GM23338 (cell line): ENCODE results near the gene CFAP74. TPM values are rescaled to one million over a fixed set of nuclear protein-coding genes. Genes with fewer than 3 reads are reported as not detected.

ENCODE experiments used
- ATAC-seq: fragments of 200-7000 bp; cut with Tn5 transposase; 3 replicates; pipeline ENCODE4 v1.9.1; 2020
- DNase-seq: peaks from one replicate; pipeline ENCODE4 v3.0.0-alpha.2; 2015; ENCODE audit warnings: low spot score
- H2AFZ ChIP-seq: fragments of 200-600 bp; sonication (generic); 2 replicates; pipeline ENCODE4 v1.8.0; 2016; ENCODE audit warnings: antibody characterized with exemption, mild to moderate bottlenecking, moderate library complexity
- H3F3A ChIP-seq: fragments of 200-600 bp; sonication (generic); replicated peaks from 2 replicates; pipeline ENCODE4 v1.8.0; 2017; ENCODE audit warnings: antibody characterized with exemption, mixed run types, low read depth
- H3K27ac ChIP-seq: fragments of 200-600 bp; sonication (generic); 2 replicates; pipeline ENCODE4 v1.6.1; 2016; ENCODE audit warnings: low read depth
- H3K27me3 ChIP-seq: fragments of 200-600 bp; sonication (generic); 2 replicates; pipeline ENCODE4 v1.8.0; 2016; ENCODE audit warnings: mild to moderate bottlenecking, mixed run types, moderate library complexity; ENCODE audit not compliant: insufficient read depth
- H3K36me3 ChIP-seq: fragments of 200-600 bp; sonication (generic); 2 replicates; pipeline ENCODE4 v1.8.0; 2016; ENCODE audit warnings: mild to moderate bottlenecking; ENCODE audit not compliant: insufficient read depth
- H3K4me1 ChIP-seq: fragments of 200-600 bp; sonication (generic); 2 replicates; pipeline ENCODE4 v1.8.0; 2016; ENCODE audit warnings: mild to moderate bottlenecking, moderate library complexity; ENCODE audit not compliant: insufficient read depth
- H3K4me2 ChIP-seq: fragments of 200-600 bp; sonication (generic); 2 replicates; pipeline ENCODE4 v1.7.1; 2017; ENCODE audit warnings: mixed run types
- H3K4me3 ChIP-seq: fragments of 200-600 bp; sonication (generic); 2 replicates; pipeline ENCODE4 v1.6.1; 2016; ENCODE audit warnings: mixed run types
- H3K79me2 ChIP-seq: fragments of 200-600 bp; sonication (generic); replicated peaks from 2 replicates; pipeline ENCODE4 v1.8.0; 2017; ENCODE audit warnings: mild to moderate bottlenecking; ENCODE audit not compliant: insufficient read depth
- H3K9me2 ChIP-seq: fragments of 200-600 bp; sonication (generic); 2 replicates; pipeline ENCODE4 v1.8.0; 2017; ENCODE audit not compliant: insufficient read depth
- H4K20me1 ChIP-seq: fragments of 200-600 bp; sonication (generic); replicated peaks from 2 replicates; pipeline ENCODE4 v1.8.0; 2017; ENCODE audit warnings: mild to moderate bottlenecking; ENCODE audit not compliant: insufficient read depth
- H3K27ac Mint-ChIP-seq: 2 replicates; pipeline ENCODE4 v1.8.0; 2020; ENCODE audit warnings: inconsistent platforms, mild to moderate bottlenecking, moderate library complexity, mixed read lengths
- H3K27me3 Mint-ChIP-seq: 3 replicates; pipeline ENCODE4 v1.8.0; 2022; ENCODE audit warnings: low read depth, mild to moderate bottlenecking, moderate library complexity, mixed read lengths, inconsistent platforms; ENCODE audit not compliant: insufficient read depth, poor library complexity
- H3K36me3 Mint-ChIP-seq: 3 replicates; pipeline ENCODE4 v1.8.0; 2021; ENCODE audit warnings: low read depth, mild to moderate bottlenecking, inconsistent platforms, moderate library complexity, mixed read lengths
- H3K4me1 Mint-ChIP-seq: 3 replicates; pipeline ENCODE4 v1.8.0; 2020; ENCODE audit warnings: mild to moderate bottlenecking, inconsistent platforms, mixed read lengths
- H3K4me3 Mint-ChIP-seq: 3 replicates; pipeline ENCODE4 v1.8.0; 2021; ENCODE audit warnings: moderate library complexity, mild to moderate bottlenecking, inconsistent platforms, mixed read lengths
- H3K9me3 Mint-ChIP-seq: 3 replicates; pipeline ENCODE4 v1.8.0; 2020; ENCODE audit warnings: moderate library complexity, mild to moderate bottlenecking, inconsistent platforms, mixed read lengths
- CREB1 ChIP-seq: fragments of 250-450 bp; sonication (Bioruptor Pico); IDR thresholded peaks from 2 replicates; pipeline ENCODE4 v1.5.0; 2020; ENCODE audit warnings: low read depth, mild to moderate bottlenecking, moderate library complexity
- EZH2 ChIP-seq: fragments of 200-600 bp; sonication (generic); IDR thresholded peaks from one replicate; pipeline ENCODE4 v1.8.0; 2017; ENCODE audit warnings: antibody characterized with exemption, mild to moderate bottlenecking, low read depth; ENCODE audit not compliant: unreplicated experiment
- EZH2phosphoT487 ChIP-seq: fragments of 200-600 bp; sonication (generic); IDR thresholded peaks from one replicate; pipeline ENCODE4 v1.8.1; 2018; ENCODE audit warnings: antibody characterized with exemption; ENCODE audit not compliant: unreplicated experiment
- JUNB ChIP-seq: IDR thresholded peaks from one replicate; pipeline ENCODE4 v1.6.1; 2016; ENCODE audit warnings: antibody characterized with exemption; ENCODE audit not compliant: unreplicated experiment
- NANOG ChIP-seq: IDR thresholded peaks from 2 replicates; pipeline ENCODE4 v1.6.1; 2016; ENCODE audit warnings: antibody characterized with exemption, borderline replicate concordance
- POLR2AphosphoS5 ChIP-seq: IDR thresholded peaks from 2 replicates; pipeline ENCODE4 v1.6.1; 2016; ENCODE audit warnings: antibody characterized with exemption, low read depth
- STAT1 ChIP-seq: IDR thresholded peaks from one replicate; pipeline ENCODE4 v1.6.1; 2016; ENCODE audit warnings: antibody characterized with exemption; ENCODE audit not compliant: unreplicated experiment
- ZNF114 ChIP-seq: fragments of 250-450 bp; sonication (Bioruptor Pico); IDR thresholded peaks from 2 replicates; pipeline ENCODE4 v1.5.0; 2020; ENCODE audit warnings: mild to moderate bottlenecking, moderate library complexity
- ZNF331 ChIP-seq: fragments of 250-450 bp; sonication (Bioruptor Pico); IDR thresholded peaks from 2 replicates; pipeline ENCODE4 v1.5.0; 2020; ENCODE audit warnings: low read depth, mild to moderate bottlenecking, moderate library complexity
- polyA plus RNA-seq: library from polyadenylated mRNA; unstranded; fragments of >200 nt; fragmentation: Nextera tagmentation; extraction: Ambion mirVana; gene quantifications from 2 replicates; pipeline ENCODE4 v1.2.1, GENCODE V29; 2016
- total RNA-seq: library from RNA; depleted of rRNA; stranded (reverse); fragments of >200 nt; shearing (Covaris generic); gene quantifications from 2 replicates; pipeline ENCODE4 v1.2.3, GENCODE V29; 2014
- TF ChIP-seq, protein P1 (sequence below): fragments of 250-450 bp; sonication (Bioruptor Pico); IDR thresholded peaks from 2 replicates; pipeline ENCODE4 v1.5.0; 2020; ENCODE audit warnings: mild to moderate bottlenecking, moderate library complexity
- TF ChIP-seq, protein P2 (sequence below): IDR thresholded peaks from 2 replicates; pipeline ENCODE4 v1.6.1; 2016; ENCODE audit warnings: antibody characterized with exemption
- TF ChIP-seq, protein P3 (sequence below), 2 experiments: fragments of 200-600 bp in 1 of 2; sonication (generic) in 1 of 2; conservative IDR thresholded peaks; 2 replicates each; pipeline versions ENCODE4 v1.5.1 to v1.6.1; 2016 to 2017; ENCODE audit warnings: antibody characterized with exemption in 2 of 2, low read depth in 2 of 2, mild to moderate bottlenecking in 2 of 2, moderate library complexity in 1 of 2
- TF ChIP-seq, protein P4 (sequence below): IDR thresholded peaks from one replicate; pipeline ENCODE4 v1.6.1; 2018; ENCODE audit warnings: antibody characterized with exemption; ENCODE audit not compliant: unreplicated experiment

Gene CFAP74
- total and polyA plus RNA-seq, 2 experiments from 2014 or later = 0.21 TPM; not detected in 1

DNA sequence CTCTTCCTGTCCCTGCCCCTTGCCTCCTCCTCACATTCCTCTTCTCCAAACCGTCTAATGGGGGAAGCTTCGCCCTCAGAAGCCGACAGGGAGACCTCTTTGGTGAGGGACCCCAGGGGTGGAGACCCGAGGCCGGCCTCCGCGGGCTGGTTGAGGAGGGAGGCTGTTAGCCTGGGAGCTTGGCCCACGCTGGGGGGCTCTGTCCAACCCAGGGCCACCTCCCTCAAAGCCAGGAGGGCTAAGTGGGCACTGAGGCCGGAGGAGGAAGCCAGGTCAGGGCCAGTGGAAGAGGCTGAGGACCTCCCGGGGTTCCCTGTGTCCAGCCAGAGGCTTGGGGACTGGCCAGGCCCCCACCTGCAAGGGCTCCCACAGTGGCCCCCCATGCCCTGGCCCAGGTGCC is 20.9 kb upstream of the CFAP74 start:
- no peaks in the 10 kb centered on the region for H3K4me1 ChIP-seq
- Mint-ChIP-seq H3K36me3 (no peaks in the 10 kb centered on the region), H3K27ac (no peak overlapping the region), H3K9me3 (no peaks in the 10 kb centered on the region), H3K4me3 (no peak overlapping the region), H3K4me1 (no peaks in the 10 kb centered on the region), H3K27me3 (peaks cover 25% of the 10 kb centered on the region)
- no peak overlapping the region for H3K4me3 ChIP-seq
- H3K36me3 ChIP-seq = no peaks in the 10 kb centered on the region
- no peak for DNase-seq
- H4K20me1 ChIP-seq = no peaks in the 10 kb centered on the region
- no peaks in the 10 kb centered on the region for H3K79me2 ChIP-seq
- ATAC-seq = no peak
- H3K9me2 ChIP-seq = no peaks in the 10 kb centered on the region
- no peak overlapping the region for H3K27ac ChIP-seq
- no peak overlapping the region for H3K4me2 ChIP-seq
- H3F3A ChIP-seq = no peaks in the 10 kb centered on the region
- H2AFZ ChIP-seq = no peak overlapping the region
- no peak for TF ChIP-seq ZNF114 (CRISPR knock-in tag)
- TF ChIP-seq EZH2 = no peak
- no peak for TF ChIP-seq STAT1
- TF ChIP-seq, protein P1, sequence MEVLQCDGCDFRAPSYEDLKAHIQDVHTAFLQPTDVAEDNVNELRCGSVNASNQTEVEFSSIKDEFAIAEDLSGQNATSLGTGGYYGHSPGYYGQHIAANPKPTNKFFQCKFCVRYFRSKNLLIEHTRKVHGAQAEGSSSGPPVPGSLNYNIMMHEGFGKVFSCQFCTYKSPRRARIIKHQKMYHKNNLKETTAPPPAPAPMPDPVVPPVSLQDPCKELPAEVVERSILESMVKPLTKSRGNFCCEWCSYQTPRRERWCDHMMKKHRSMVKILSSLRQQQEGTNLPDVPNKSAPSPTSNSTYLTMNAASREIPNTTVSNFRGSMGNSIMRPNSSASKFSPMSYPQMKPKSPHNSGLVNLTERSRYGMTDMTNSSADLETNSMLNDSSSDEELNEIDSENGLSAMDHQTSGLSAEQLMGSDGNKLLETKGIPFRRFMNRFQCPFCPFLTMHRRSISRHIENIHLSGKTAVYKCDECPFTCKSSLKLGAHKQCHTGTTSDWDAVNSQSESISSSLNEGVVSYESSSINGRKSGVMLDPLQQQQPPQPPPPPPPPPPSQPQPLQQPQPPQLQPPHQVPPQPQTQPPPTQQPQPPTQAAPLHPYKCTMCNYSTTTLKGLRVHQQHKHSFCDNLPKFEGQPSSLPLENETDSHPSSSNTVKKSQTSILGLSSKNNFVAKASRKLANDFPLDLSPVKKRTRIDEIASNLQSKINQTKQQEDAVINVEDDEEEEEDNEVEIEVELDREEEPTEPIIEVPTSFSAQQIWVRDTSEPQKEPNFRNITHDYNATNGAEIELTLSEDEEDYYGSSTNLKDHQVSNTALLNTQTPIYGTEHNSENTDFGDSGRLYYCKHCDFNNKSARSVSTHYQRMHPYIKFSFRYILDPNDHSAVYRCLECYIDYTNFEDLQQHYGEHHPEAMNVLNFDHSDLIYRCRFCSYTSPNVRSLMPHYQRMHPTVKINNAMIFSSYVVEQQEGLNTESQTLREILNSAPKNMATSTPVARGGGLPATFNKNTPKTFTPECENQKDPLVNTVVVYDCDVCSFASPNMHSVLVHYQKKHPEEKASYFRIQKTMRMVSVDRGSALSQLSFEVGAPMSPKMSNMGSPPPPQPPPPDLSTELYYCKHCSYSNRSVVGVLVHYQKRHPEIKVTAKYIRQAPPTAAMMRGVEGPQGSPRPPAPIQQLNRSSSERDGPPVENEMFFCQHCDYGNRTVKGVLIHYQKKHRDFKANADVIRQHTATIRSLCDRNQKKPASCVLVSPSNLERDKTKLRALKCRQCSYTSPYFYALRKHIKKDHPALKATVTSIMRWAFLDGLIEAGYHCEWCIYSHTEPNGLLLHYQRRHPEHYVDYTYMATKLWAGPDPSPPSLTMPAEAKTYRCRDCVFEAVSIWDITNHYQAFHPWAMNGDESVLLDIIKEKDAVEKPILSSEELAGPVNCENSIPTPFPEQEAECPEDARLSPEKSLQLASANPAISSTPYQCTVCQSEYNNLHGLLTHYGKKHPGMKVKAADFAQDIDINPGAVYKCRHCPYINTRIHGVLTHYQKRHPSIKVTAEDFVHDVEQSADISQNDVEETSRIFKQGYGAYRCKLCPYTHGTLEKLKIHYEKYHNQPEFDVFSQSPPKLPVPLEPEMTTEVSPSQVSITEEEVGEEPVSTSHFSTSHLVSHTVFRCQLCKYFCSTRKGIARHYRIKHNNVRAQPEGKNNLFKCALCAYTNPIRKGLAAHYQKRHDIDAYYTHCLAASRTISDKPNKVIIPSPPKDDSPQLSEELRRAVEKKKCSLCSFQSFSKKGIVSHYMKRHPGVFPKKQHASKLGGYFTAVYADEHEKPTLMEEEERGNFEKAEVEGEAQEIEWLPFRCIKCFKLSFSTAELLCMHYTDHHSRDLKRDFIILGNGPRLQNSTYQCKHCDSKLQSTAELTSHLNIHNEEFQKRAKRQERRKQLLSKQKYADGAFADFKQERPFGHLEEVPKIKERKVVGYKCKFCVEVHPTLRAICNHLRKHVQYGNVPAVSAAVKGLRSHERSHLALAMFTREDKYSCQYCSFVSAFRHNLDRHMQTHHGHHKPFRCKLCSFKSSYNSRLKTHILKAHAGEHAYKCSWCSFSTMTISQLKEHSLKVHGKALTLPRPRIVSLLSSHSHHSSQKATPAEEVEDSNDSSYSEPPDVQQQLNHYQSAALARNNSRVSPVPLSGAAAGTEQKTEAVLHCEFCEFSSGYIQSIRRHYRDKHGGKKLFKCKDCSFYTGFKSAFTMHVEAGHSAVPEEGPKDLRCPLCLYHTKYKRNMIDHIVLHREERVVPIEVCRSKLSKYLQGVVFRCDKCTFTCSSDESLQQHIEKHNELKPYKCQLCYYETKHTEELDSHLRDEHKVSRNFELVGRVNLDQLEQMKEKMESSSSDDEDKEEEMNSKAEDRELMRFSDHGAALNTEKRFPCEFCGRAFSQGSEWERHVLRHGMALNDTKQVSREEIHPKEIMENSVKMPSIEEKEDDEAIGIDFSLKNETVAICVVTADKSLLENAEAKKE (CRISPR knock-in tag) = no peak
- no peak for TF ChIP-seq EZH2phosphoT487
- TF ChIP-seq, protein P2, sequence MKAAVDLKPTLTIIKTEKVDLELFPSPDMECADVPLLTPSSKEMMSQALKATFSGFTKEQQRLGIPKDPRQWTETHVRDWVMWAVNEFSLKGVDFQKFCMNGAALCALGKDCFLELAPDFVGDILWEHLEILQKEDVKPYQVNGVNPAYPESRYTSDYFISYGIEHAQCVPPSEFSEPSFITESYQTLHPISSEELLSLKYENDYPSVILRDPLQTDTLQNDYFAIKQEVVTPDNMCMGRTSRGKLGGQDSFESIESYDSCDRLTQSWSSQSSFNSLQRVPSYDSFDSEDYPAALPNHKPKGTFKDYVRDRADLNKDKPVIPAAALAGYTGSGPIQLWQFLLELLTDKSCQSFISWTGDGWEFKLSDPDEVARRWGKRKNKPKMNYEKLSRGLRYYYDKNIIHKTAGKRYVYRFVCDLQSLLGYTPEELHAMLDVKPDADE = no peak
- TF ChIP-seq NANOG = no peak
- TF ChIP-seq, protein P3, sequence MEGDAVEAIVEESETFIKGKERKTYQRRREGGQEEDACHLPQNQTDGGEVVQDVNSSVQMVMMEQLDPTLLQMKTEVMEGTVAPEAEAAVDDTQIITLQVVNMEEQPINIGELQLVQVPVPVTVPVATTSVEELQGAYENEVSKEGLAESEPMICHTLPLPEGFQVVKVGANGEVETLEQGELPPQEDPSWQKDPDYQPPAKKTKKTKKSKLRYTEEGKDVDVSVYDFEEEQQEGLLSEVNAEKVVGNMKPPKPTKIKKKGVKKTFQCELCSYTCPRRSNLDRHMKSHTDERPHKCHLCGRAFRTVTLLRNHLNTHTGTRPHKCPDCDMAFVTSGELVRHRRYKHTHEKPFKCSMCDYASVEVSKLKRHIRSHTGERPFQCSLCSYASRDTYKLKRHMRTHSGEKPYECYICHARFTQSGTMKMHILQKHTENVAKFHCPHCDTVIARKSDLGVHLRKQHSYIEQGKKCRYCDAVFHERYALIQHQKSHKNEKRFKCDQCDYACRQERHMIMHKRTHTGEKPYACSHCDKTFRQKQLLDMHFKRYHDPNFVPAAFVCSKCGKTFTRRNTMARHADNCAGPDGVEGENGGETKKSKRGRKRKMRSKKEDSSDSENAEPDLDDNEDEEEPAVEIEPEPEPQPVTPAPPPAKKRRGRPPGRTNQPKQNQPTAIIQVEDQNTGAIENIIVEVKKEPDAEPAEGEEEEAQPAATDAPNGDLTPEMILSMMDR (conservative IDR thresholded peaks at IDR 0.05; ENCODE audit: low read depth in 2 of 2) = no peak
- TF ChIP-seq CREB1 = no peak
- no peak for TF ChIP-seq ZNF331
- TF ChIP-seq, protein P4, sequence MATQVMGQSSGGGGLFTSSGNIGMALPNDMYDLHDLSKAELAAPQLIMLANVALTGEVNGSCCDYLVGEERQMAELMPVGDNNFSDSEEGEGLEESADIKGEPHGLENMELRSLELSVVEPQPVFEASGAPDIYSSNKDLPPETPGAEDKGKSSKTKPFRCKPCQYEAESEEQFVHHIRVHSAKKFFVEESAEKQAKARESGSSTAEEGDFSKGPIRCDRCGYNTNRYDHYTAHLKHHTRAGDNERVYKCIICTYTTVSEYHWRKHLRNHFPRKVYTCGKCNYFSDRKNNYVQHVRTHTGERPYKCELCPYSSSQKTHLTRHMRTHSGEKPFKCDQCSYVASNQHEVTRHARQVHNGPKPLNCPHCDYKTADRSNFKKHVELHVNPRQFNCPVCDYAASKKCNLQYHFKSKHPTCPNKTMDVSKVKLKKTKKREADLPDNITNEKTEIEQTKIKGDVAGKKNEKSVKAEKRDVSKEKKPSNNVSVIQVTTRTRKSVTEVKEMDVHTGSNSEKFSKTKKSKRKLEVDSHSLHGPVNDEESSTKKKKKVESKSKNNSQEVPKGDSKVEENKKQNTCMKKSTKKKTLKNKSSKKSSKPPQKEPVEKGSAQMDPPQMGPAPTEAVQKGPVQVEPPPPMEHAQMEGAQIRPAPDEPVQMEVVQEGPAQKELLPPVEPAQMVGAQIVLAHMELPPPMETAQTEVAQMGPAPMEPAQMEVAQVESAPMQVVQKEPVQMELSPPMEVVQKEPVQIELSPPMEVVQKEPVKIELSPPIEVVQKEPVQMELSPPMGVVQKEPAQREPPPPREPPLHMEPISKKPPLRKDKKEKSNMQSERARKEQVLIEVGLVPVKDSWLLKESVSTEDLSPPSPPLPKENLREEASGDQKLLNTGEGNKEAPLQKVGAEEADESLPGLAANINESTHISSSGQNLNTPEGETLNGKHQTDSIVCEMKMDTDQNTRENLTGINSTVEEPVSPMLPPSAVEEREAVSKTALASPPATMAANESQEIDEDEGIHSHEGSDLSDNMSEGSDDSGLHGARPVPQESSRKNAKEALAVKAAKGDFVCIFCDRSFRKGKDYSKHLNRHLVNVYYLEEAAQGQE = no peak
- no peak for TF ChIP-seq JUNB
- TF ChIP-seq POLR2AphosphoS5 = no peak
- H3K27me3 ChIP-seq = peaks cover 14% of the 10 kb centered on the region
